ENCODE measurements around the gene ZNF282.
A peak's percentile ranks its signal among the peaks of the same experiment; 100 is the strongest.
"Not testable (repeated sequence)": the region's sequence is repeated elsewhere in the genome, so short reads cannot be mapped to it uniquely, and the experiment has no call there.

Gene ZNF282

GRCh38 chr7:149261316-149261828 lies 66.0 kb downstream of the ZNF282 start:
- peaks cover 12 to 15% of the 10 kb centered on the region in 2 experiments for H3K4me1 ChIP-seq (ENCODE audit: control insufficient read depth in 1 of 2, insufficient read depth in 1 of 2, low read depth in 1 of 2, low read length in 1 of 2)
- H3K27me3 ChIP-seq, result peaks cover 6% of the 10 kb centered on the region
- no peak for TF ChIP-seq CTCF (IDR thresholded peaks at IDR 0.05)

GRCh38 chr7:149261829-149262617 lies 66.7 kb downstream of the ZNF282 start, which contains the start of gene ZNF783:
TSS of gene ZNF783 (plus strand) at chr7:149262196. CDS start at chr7:149262334, 138 bp downstream.
- Histone ChIP-seq H3K4me3 (ENCODE audit: low read depth in 1 of 2, low read length in 1 of 2) (peak within 1 kb of the TSS; percentile 64 to 67), H3K36me3 (no peaks in the 10 kb centered on the region), H3K9me3 (no peaks in the 10 kb centered on the region), H3K27me3 (peaks cover 6% of the 10 kb centered on the region), H3K4me1 (ENCODE audit: control insufficient read depth in 1 of 2, insufficient read depth in 1 of 2, low read depth in 1 of 2, low read length in 1 of 2) (peaks cover 12 to 15% of the 10 kb centered on the region in 2 experiments), H3K27ac (peak within 1 kb of the TSS; percentile 59)
- peak; percentile 92 for TF ChIP-seq CTCF (IDR thresholded peaks at IDR 0.05)

More at GRCh38 chr7:149261316-149261828, 66.0 kb downstream of the ZNF282 start:
- no peaks in the 10 kb centered on the region for H3K9me3 ChIP-seq
- H3K36me3 ChIP-seq, result no peaks in the 10 kb centered on the region
- peak overlapping the region; percentile 64 to 67 for H3K4me3 ChIP-seq (ENCODE audit: low read depth in 1 of 2, low read length in 1 of 2)
- H3K27ac ChIP-seq, result peak overlapping the region; percentile 59

- H3K27ac ChIP-seq, result no peak overlapping the region
- H3K36me3 ChIP-seq, result no peaks in the 10 kb centered on the region
- no peaks in the 10 kb centered on the region for H3K9me3 ChIP-seq
- H3K27me3 ChIP-seq, result peaks cover 2% of the 10 kb centered on the region
- H3K4me1 ChIP-seq (ENCODE audit: control insufficient read depth in 1 of 2, insufficient read depth in 1 of 2, low read depth in 1 of 2, low read length in 1 of 2), result peaks cover 10 to 12% of the 10 kb centered on the region in 2 experiments
- H3K4me3 ChIP-seq (ENCODE audit: low read depth in 1 of 2, low read length in 1 of 2), result no peak overlapping the region
- TF ChIP-seq CTCF (IDR thresholded peaks at IDR 0.05), result no peak
These were observed 71.1 kb downstream of the ZNF282 start for GRCh38 chr7:149266451-149266850.

GRCh38 chr7:149267733-149268132 lies 72.4 kb downstream of the ZNF282 start:
- no peaks in the 10 kb centered on the region for H3K36me3 ChIP-seq
- H3K27ac ChIP-seq, result no peak overlapping the region
- TF ChIP-seq CTCF (IDR thresholded peaks at IDR 0.05), result no peak

GRCh38 chr7:149274424-149274823 lies 79.1 kb downstream of the ZNF282 start:
- H3K36me3 ChIP-seq; H3K27ac ChIP-seq; H3K27me3 ChIP-seq; H3K9me3 ChIP-seq; H3K4me1 ChIP-seq (ENCODE audit: control insufficient read depth in 1 of 2, insufficient read depth in 1 of 2, low read depth in 1 of 2, low read length in 1 of 2); H3K4me3 ChIP-seq (ENCODE audit: low read depth in 1 of 2, low read length in 1 of 2): not testable (repeated sequence)

More at GRCh38 chr7:149267733-149268132, 72.4 kb downstream of the ZNF282 start:
- H3K9me3 ChIP-seq, result no peaks in the 10 kb centered on the region
- H3K4me1 ChIP-seq (ENCODE audit: control insufficient read depth in 1 of 2, insufficient read depth in 1 of 2, low read depth in 1 of 2, low read length in 1 of 2), result peaks cover 2% of the 10 kb centered on the region in 2 experiments
- H3K27me3 ChIP-seq, result no peaks in the 10 kb centered on the region
- no peak overlapping the region for H3K4me3 ChIP-seq (ENCODE audit: low read depth in 1 of 2, low read length in 1 of 2)

Data from neutrophil (primary cell).